ENCODE results near the gene KL.

The KL gene

DNA sequence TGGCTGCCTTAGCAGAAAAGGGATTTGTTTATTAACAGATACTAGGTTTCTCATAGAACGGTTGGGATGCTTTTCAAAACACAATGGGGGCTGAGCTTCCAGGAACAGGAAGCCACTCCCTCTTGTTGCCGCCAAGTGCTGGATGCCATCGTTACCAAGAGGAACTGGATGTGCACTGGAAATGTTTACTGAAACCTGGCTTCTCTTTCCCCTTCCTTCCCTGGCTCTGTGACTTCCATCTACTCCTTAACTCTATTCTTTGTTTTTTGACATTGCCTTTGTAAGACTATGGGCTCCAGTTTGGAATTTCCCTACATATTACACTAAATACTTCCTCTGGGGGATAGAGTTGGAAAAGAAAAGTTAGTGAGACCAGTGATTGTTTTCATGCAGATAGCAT, 11.7 kb upstream of the KL start:
- DNase-seq (ENCODE audit: low read depth in 2 of 2), result no peak

DNA sequence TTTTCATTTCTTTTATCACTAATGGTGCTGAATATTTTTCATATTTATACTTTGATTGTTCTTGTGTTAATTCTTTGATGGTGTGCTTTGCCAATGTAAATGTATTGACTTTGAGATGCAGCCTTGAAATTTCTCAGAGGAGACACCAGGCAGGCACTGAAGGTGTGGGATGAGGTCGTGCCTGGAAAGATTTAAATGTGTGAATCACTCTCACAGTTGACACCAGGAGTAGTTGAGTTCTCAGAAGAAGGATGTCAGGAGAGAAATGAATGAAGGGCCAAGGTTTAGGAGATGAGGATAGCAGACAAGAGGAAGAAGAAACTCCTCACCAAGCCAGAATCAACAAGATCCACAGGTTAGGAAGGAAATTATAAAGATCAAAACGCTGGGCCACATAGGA, 10.1 kb upstream of the KL start:
- no peak for DNase-seq (ENCODE audit: low read depth in 2 of 2)

DNA sequence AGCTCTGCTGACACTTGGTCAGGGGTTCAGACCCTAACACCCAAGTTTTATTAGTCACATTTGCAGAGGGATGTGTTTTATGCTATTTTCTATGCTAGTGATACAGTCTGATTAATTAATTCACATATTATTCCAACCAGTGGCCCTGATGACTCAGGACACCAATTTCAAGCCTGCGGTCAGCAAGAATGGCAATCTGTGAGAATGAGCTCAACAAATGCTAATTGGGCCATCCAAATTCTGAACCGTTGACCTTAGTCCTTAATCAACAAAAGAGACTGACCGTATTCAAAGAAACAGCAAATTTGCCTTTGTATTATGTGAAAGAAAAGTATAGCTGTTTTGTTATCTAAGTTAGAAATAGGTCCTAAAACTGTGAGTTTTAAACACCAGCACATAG, 9.6 kb upstream of the KL start:
- DNase-seq (ENCODE audit: low read depth in 2 of 2), result no peak

DNA sequence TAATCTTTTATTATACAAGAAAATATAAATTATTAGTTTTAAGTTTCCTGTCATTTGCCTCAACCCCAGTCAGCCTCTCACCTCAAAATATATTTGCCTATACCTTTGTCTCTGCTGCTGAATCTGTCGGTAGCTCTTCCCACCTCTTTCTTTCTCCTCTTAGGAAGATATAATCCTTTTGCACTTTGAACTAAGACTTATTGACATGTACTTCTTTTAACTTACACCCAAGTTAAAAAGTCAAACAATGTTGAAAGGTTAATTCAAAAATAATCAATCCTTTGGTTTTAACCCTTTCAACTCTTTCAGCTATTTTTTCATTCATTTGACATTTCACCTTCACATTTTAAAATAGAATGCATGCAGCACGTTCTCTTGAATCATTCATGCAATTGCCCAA, 9.0 kb upstream of the KL start:
- no peak for DNase-seq (ENCODE audit: low read depth in 2 of 2)

DNA sequence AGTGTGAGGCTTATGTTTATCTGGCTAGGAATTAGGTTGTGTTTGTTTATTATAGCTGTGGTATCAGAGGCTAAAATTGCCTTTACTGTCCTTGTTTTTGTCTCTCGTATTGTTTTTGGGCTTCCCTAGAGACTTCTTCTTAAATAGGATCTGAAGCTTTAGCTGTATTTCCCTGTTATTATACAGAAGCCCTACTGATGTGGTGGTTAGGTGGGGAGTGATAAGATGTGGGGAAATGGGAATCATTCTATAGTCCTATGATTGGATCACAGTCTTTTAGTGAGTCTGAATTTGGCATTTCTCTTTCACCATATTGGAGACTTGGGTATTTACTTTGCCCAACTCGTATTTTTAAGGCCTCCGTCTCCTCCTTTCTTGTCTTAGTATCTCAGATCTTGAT, 8.3 kb upstream of the KL start:
- DNase-seq (ENCODE audit: low read depth in 2 of 2), result no peak

DNA sequence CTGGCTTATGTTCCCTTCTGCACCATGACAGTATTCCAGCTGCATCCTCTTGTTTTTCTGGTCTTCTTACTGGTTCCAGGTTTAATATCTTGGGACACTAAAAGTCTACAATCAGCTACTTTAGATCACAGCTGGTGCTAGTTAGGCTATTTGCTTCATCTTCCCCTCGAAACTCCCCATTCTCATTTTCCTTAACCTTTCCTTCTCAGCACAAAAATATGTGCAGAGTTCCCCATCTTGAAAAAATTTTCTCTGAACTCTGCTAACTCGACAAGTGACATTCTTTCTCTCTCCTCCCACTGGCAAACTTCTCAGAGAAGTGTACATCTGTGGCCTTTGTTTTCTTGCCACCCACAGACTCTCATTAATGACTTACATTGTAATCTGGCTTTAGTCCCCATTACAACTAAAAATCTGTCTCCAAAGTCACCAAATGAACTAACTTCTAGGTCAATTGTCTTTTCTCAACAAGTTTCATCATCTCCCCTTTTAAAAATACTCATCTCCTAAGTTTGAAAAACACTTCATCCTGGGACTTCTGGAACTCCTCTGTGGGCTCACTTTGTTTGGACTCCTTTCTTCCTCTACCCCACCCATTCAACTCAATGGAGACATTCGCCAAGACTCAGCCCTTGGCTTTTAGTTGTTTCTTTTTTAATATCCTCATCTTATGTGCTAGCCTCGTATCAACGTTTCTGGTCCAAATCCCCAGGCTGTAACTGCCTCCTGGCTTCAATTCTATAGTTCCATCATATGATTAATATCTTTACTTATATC, 7.1 kb upstream of the KL start:
- DNase-seq (ENCODE audit: low read depth in 2 of 2), result no peak

DNA sequence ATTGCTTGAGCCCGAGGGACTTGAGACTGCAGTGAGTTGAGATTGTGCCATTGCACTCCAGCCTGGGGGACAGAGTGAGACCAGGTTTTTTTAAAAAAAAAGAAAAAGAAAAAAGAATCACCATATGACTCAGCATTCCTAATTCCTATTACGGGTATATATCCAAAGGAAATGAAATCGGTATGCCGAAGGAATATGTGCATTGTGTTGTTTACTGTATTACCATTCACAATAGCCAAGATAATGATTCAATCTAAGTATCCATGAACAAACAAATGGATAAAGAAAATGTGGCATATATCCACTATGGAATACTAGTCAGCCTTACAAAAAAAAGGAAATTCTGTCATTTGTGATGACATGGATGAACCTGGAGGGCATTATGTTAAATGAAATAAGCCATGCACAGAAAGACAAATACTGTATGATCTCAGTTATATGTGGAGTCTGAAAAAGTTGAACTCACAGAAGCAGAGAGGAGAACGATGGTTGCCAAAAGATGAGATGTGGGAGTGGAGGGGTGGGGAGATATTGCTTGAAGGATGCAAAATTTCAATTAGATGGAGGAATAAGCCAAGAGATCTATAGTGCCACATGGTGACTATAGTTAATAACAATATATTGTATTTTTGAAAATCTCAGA, 4.3 kb upstream of the KL start:
- DNase-seq (ENCODE audit: low read depth in 2 of 2), result no peak

DNA sequence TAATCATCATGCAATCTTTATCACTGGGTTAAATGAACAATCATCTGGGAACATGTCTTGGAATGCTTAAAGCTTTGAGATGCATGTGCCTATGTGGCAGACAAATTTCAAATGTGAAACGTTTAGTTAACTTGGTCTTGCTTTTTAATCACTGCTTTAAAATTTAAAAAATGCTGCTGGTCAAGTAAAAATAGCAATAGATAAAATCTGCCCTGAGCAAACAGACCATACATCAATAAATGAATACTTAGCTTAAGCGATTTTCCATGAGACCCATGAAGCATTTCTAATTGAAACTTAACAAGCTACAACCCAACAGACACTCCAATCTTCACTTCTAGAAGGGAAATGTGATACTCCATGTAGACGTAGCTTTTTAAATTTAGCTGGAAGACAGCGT, 1.9 kb upstream of the KL start:
- no peak for DNase-seq (ENCODE audit: low read depth in 2 of 2)

DNA sequence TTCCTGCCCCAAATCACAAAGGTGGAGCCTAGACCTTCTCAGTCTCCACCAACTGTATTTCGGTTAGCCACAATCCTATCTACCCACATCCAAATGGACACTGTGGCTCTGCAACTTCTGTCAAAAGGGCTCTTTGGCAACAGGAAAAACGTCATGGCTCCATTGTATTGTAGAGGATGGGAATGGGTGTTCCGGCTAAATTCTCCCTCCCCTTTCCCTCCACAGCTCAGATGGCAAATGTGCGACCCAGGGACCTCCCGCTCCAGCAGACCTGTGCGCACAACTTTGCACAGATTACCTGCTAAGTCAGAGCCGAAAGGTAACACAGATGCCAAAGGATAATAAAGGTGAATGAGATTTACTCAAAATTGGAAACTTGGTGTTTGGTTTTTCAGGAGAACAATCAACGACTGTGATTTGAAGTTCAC, 968 bp upstream of the KL start:
- no peak for DNase-seq (ENCODE audit: low read depth in 2 of 2)

DNA sequence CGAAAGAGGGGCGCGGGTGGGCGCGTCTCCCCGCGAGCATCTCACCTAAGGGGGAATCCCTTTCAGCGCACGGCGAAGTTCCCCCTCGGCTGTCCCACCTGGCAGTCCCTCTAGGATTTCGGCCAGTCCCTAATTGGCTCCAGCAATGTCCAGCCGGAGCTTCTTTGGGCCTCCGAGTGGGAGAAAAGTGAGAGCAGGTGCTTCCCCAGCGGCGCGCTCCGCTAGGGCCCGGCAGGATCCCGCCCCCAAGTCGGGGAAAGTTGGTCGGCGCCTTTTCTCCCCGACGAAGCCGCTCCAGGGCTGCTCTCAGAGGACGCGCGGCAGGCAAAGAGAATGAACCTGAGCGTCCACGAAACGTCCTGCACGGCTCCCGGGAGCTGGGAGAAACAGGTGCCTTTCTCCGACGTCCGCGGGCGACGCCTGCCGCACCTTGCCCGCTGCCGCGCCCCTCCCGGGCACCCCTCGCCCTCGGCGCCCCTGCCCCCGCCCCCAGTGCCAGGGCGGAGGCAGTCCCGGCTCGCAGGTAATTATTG, 366 bp upstream of the KL start:
- DNase-seq (ENCODE audit: low read depth in 2 of 2), result no peak

DNA sequence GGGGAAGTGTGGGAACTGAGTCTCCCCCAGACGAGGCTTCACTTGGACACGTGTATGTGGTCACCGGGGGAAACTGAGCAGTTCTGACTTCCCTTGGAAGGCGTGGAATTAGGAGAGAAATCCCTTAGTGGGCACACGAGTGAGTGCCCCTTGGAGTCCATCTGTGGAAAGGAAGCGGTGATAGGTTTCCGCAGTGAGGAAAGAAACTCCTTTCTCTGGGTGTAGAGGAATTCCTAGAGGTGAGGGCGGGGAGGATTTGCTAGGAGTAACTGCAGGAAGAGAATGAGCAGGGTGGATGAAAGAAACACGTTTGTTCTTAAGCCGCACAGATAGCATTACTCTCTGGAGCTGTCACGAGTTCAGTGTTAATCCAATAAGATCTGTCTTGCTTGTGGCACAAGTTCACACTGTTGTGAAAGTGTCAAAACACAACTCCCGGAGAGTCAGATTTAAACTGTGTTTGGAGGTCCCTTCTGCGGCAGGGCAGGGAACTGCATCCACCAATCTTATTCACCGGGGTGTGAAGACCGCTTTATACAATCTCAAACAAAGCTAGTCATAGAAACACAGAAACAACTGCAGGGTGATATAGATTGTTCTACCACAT, 1.2 kb downstream of the KL start:
- DNase-seq (ENCODE audit: low read depth in 2 of 2), result no peak

DNA sequence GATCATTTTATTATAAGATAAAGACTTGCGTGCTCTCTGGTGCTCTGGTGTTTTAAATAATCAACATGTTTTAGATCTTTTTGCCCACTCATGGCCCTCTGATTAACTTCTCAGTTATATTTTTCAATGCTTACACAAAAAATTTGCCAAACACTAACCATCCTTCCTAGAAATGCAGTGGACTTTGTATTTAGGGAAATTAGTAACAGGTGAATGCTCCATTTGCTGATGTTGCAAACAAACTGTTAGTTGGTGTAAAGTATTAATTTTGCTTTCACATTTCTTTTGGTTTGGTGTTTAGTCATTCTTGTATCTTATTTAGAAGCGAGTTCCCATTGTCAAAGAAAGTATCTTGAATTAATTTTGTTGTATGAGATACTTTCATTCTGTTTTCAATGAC, 2.7 kb downstream of the KL start:
- DNase-seq (ENCODE audit: low read depth in 2 of 2), result no peak

DNA sequence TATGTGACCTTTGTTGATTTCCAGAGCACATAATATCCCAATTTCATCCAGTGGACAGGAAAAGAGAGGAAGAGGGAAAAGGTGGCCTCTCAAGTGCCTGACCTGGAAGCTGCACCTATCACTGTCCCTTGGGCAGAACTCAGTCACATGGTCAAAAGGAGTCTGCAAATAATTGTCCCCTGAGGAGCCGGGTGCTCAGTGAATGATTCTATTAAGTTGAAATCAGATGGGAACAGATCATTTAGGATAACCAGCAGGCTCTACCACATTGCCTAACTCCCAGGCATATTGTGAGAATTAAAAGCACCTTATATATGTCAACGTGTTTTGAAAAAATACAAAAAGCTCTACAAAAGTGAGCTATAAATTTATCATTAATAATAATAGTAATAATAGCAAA, 6.8 kb downstream of the KL start:
- DNase-seq (ENCODE audit: low read depth in 2 of 2), result no peak

DNA sequence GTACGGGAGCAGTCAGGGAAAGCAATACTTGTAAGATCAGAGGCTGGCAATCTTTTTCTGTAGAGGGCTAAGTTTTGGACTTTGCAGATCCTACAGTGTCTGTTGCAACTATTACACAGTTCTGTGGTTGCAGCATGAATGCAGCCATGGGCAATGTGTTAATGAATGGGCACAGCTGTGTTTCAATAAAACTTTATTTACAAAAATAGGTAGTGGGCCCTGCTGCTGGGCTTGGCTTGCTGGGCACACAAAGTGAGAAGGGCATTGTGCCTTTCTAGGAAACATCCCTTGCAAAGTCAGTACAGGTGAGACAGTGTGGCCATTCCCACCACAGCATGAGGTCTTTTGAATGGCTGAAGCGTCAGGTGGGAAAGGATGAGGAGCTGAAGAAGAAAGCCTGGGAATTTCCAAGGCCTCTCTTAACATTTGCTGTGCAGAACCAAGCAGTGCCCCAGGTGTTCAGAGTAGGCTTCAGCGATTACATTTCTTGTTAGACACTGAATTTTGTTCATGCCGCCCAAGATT, 9.1 kb downstream of the KL start:
- DNase-seq (ENCODE audit: low read depth in 2 of 2), result no peak

DNA sequence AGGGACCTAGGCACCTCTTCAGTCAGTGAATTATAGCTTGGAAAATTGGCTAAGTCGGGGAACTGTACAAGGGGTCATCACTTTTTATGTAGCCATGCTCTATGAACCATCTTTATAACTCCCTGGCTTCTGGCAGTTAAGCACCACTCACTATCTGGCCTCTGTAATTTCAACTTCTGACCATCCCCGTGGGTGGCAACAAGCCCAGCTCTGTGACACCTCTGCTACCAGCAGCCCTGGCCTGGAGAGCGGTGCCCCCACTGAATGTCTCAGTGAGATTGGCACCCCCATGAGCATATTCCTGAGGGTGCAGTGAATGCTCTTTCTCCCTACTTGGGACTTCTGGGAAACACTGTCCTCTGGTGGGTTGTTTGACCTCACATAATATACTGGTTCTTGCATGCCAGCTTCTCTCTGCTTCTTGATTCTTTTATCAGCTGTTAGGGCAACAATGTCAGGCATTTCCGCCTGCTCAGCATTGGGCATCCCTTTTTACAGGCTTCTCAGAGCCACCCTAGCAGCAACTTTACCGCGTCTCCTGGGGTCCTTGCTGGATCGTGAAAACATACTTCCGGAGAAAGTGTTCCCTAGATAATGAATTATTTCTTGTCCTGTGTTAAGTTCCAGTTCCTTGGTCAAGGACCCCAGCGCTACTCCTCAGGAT, 10.4 kb downstream of the KL start:
- DNase-seq (ENCODE audit: low read depth in 2 of 2), result no peak

DNA sequence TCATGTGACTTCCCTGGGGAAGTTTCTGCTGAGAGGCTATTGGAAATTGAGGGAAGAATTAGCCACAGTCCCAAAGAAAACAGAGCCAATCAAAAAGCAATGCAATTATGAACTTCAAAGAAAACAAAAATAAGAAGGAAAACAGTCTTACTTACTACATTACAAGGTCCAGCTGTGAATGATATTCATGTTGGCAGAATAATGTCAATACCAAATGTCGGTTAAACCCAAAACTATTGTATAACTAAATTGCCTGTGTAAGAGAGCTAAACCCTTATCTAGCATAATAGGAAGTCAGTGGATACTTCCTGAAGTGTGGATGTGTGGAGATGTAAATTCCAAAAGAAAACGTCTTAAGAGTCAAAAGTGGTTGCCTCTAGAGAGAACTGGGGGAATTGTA, 12.4 kb downstream of the KL start:
- DNase-seq (ENCODE audit: low read depth in 2 of 2), result no peak

DNA sequence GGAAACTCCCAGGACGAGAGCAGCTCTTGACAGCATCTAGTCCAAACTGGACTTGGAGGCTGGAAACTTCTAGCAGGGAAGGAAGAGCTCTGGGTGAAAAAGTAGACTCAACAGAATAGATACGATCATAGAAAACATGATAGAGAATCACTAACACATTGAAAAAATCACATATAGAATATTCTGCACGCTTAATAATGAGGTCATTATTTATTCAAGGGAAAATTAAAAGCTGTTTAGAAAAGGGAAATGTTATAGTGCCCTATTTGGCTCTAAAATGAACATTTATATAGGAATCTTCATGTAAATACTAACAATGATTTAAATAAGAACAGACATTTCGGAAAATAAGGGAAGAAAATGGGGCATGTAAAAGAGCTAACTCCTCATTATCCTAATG, 15.1 kb downstream of the KL start:
- no peak for DNase-seq (ENCODE audit: low read depth in 2 of 2)

DNA sequence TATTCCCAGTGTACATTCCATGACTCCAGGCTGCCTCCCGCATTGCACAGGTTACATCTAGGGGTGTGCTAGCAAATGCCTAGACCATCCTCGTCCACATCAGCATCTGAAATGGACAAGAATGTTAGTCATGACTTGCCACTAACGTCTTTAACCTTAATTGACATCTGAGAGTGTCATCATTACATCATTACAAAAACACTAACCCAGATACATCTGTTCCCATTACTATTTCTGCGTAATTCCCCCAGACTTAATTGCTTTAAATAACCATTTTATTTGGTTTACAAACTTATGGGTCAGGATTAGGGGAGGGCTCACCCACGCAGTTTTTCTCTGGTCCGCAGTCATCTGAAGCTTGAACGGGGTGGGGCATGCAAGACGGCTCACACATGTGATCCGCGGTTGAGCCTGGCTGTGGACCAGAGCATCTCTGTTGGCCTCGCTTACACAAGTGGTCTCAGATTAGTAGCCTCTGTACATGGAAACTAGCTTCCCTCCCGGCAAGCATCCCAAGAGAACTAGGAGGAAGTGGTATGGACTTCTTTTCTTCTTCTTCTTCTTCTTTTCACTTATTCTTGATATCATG, 15.9 kb downstream of the KL start:
- no peak for DNase-seq (ENCODE audit: low read depth in 2 of 2)

DNA sequence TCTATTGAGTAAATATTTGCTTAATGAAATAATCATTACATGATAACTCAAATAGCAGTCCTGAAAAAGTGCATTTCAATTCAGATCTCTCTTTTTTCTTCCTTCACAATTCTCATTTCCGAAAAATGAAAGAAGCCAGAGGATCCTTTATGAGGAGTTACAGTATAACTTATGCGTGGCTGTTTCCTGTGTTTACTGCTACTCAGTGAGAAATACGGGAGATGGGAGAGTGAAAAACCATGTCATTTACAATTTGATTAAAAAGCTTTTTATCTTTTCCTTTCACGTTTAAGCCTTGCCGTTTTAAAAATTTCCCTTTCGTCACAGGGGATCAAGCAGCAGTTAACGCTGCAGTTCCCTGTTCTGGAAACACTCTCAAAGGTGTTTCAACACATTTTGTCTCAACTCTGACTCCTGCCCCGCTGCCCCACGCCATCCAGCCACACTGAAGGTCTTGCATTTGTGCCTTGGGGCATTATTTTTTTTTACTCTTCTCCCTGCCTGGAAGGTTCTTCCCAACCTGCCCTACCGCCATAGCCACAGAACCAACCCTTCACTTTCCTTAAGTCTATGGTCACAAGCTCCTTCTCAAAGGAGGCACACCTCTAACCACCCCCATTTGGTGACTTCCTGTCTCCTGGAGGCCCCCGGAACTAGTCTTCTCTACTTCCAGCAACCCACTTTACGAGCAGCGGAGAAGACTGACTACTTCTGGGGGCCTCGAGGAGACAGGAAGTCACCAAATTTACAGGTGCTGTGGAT, 17.0 kb downstream of the KL start:
- DNase-seq (ENCODE audit: low read depth in 2 of 2), result no peak

DNA sequence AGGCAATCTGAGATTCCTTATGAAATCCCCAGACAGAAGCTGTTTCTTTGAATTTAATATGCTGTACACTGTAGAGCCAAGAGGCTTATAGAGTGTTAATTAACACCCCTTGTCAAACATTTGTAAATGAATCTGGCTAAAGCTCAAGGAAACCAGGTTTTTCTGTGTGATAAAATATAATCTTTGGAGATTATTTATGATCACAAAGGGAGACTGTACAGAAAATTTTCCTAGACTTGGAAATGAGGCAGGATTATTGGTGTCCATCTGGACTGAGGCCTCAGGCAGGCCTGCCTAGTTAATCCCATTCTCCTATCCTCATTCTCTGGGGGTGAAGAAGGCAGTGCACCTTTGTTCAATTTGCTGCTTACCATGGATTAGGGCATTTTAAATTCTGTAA, 17.8 kb downstream of the KL start:
- no peak for DNase-seq (ENCODE audit: low read depth in 2 of 2)

DNA sequence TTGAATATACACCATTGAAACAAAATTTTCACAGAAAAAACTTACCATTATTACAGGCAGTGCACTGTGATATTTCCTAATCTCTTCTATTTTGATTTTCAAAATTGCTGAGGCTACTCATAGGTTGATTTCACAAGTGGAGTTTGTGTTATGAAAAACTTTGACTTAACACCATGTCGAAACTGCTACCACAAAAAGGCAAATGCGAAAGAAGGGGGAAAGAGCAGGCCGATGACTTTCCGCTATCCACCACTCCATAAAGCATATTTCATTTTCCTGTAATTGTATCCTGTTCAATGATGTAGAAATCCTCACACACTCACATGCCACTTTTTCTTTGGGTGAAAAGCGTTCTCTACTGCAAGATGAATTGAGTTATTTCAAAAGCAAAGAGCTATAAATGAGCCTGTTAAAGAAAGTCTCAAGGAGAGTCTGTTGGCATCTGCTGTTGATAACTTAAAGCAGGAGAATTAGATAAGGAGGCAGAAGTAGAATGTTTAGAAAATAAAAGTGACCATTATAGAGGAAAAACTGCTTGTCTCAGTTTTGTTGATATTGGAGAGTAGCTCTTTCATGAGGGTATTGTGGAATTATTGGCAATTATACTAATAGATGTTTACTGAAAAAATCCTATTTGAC, 18.8 kb downstream of the KL start:
- DNase-seq (ENCODE audit: low read depth in 2 of 2), result no peak

Data from stimulated activated CD4-positive, alpha-beta T cell treated with anti-CD3 and anti-CD28 coated beads, Interleukin-1b, Interleukin-23, amount 100 ng/mL, for 1 hour (primary cell).